ENCODE results near the gene GAN.

Gene GAN

DNA sequence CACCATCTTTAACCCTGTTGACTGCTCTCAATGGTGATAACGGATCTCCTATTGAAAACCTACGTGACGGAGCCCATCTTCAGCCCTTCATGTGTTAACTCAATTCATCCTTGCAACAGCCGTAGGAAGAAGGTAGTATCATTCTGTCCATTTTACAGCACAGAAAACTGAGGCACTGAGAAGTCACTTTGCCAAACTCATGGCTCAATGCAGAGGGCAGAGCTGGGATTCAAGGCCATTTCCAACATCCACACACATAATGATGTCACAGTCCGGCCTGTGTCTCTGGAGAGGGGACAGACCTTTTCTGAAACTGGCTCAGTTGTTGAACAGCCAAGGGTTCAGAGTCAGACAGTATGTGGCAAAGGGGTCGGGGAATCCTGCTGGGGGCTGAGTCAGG, 77.2 kb downstream of the GAN start:
- no peaks in the 10 kb centered on the region for H3K9me3 ChIP-seq (ENCODE audit: control insufficient read depth in 2 of 2, low read length in 2 of 2)
- H3K4me1 ChIP-seq (ENCODE audit: control insufficient read depth in 2 of 2, insufficient read depth in 2 of 2, low read length in 2 of 2), result no peaks in the 10 kb centered on the region
- peaks cover 15 to 18% of the 10 kb centered on the region in 2 donors for H3K36me3 ChIP-seq (ENCODE audit: control insufficient read depth in 2 of 2, insufficient read depth in 2 of 2, low read length in 2 of 2)
- no peaks in the 10 kb centered on the region for H3K27me3 ChIP-seq (ENCODE audit: control insufficient read depth in 2 of 2, insufficient read depth in 2 of 2, low read length in 2 of 2)
- H3K9ac ChIP-seq (ENCODE audit: low read depth in 1 of 2, low read length in 2 of 2), result no peak overlapping the region
- H3K4me3 ChIP-seq (ENCODE audit: low read length in 2 of 2), result no peak overlapping the region
- H3K27ac ChIP-seq (ENCODE audit: low read depth in 2 of 2, low read length in 2 of 2), result no peak overlapping the region

DNA sequence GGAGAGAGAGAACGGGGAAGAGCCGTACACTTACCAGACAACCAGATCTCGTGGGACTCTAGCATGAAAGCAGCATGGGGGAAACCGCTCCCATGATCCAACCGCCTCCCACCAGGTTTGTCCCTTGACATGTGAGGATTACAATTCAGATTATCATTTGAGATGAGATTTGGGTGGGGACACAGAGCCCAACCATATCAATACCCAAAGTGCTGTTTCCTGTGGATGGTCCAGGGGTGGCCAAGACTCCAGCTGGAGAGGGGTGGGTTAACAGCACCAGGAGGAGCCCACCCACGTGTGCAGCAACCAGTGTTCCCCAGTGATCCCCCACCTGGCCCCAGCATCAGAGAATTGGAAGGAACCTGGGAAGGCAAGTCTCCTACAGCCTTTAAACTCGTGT, 79.7 kb downstream of the GAN start:
- Histone ChIP-seq H3K4me3 (ENCODE audit: low read length in 2 of 2) (no peak overlapping the region), H3K27me3 (ENCODE audit: control insufficient read depth in 2 of 2, insufficient read depth in 2 of 2, low read length in 2 of 2) (no peaks in the 10 kb centered on the region), H3K36me3 (ENCODE audit: control insufficient read depth in 2 of 2, insufficient read depth in 2 of 2, low read length in 2 of 2) (peaks cover 10 to 11% of the 10 kb centered on the region in 2 donors), H3K27ac (ENCODE audit: low read depth in 2 of 2, low read length in 2 of 2) (no peak overlapping the region), H3K4me1 (ENCODE audit: control insufficient read depth in 2 of 2, insufficient read depth in 2 of 2, low read length in 2 of 2) (no peaks in the 10 kb centered on the region), H3K9ac (ENCODE audit: low read depth in 1 of 2, low read length in 2 of 2) (no peak overlapping the region), H3K9me3 (ENCODE audit: control insufficient read depth in 2 of 2, low read length in 2 of 2) (no peaks in the 10 kb centered on the region)

DNA sequence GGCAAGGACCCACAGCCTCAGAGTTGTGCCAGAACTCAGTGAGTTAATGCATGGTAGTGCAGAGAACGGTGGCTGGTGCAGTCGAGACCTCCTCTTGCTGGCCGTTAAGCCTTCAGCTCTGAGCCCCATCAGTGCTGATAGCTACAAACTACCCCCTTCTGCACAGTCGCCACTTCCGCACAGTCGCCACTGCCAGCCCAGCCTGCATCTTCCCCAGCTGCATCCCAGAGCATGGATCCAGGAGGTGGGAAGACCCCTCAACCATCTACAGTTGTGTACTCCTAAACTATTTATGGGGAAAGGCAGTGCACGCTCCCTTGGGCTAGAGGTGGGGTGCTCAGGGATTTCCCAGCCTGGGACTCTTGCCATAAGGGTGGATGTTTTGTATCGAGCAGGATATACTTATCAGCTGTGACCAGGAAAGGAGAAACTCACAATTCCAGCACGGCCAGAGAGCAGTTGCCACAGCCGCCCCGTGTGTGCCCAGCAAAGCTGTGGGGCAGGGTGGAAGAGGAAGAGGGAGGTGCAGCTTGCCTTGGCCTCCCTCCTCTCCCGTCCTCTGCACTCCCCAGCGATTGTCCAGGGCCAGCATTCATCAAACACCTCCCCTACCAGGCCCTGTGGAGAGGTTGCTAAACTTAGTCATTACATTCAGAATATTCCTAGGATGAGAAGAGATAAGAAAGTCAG, 80.3 kb downstream of the GAN start:
- Histone ChIP-seq H3K9ac (ENCODE audit: low read depth in 1 of 2, low read length in 2 of 2) (no peak overlapping the region), H3K4me3 (ENCODE audit: low read length in 2 of 2) (no peak overlapping the region), H3K36me3 (ENCODE audit: control insufficient read depth in 2 of 2, insufficient read depth in 2 of 2, low read length in 2 of 2) (peaks cover 8 to 10% of the 10 kb centered on the region in 2 donors), H3K4me1 (ENCODE audit: control insufficient read depth in 2 of 2, insufficient read depth in 2 of 2, low read length in 2 of 2) (no peaks in the 10 kb centered on the region), H3K27ac (ENCODE audit: low read depth in 2 of 2, low read length in 2 of 2) (no peak overlapping the region), H3K9me3 (ENCODE audit: control insufficient read depth in 2 of 2, low read length in 2 of 2) (no peaks in the 10 kb centered on the region), H3K27me3 (ENCODE audit: control insufficient read depth in 2 of 2, insufficient read depth in 2 of 2, low read length in 2 of 2) (no peaks in the 10 kb centered on the region)

DNA sequence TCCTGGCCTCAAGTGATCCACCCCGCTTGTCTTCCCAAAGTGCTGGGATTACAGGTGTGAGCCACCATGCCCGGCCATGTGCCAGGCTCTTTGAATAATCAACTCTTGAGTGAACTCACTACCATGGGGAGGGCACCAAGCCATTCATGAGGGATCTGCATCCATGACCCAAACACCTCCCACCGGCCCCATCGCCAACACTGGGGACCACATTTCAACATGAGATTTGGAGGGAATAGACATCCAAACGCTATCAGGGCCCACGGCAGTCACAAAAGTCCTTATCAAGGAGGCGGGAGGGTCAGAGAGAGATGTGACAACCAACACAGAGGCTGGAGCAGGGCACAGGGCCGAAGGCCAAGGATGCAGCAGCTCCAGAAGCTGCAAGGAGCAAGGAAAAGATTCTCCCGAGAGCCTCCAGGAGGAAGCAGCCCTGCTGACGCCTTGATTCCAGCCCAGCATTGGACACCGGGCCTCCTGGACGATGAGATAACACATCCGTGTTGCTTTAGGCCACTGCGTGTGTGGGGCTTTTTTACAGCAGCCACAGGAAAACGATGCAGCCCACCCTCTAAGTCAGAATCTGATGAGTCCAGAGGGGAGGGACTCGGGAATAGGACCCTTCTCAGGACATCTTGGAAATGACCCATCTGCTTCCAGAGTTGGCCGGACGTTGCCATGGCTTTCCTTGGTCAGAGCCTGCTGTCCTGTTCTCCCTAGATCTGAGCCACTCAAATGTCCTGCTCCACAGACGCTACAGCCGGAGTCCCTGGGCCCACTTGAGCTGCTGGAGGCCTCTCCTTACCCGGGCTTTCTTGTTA, 82.5 kb downstream of the GAN start:
- Histone ChIP-seq H3K4me1 (ENCODE audit: control insufficient read depth in 2 of 2, insufficient read depth in 2 of 2, low read length in 2 of 2) (no peaks in the 10 kb centered on the region), H3K36me3 (ENCODE audit: control insufficient read depth in 2 of 2, insufficient read depth in 2 of 2, low read length in 2 of 2) (peaks cover 0 to under 1% of the 10 kb centered on the region in 2 donors), H3K4me3 (ENCODE audit: low read length in 2 of 2) (no peak overlapping the region), H3K27me3 (ENCODE audit: control insufficient read depth in 2 of 2, insufficient read depth in 2 of 2, low read length in 2 of 2) (no peaks in the 10 kb centered on the region), H3K9ac (ENCODE audit: low read depth in 1 of 2, low read length in 2 of 2) (no peak overlapping the region), H3K27ac (ENCODE audit: low read depth in 2 of 2, low read length in 2 of 2) (no peak overlapping the region), H3K9me3 (ENCODE audit: control insufficient read depth in 2 of 2, low read length in 2 of 2) (no peaks in the 10 kb centered on the region)

DNA sequence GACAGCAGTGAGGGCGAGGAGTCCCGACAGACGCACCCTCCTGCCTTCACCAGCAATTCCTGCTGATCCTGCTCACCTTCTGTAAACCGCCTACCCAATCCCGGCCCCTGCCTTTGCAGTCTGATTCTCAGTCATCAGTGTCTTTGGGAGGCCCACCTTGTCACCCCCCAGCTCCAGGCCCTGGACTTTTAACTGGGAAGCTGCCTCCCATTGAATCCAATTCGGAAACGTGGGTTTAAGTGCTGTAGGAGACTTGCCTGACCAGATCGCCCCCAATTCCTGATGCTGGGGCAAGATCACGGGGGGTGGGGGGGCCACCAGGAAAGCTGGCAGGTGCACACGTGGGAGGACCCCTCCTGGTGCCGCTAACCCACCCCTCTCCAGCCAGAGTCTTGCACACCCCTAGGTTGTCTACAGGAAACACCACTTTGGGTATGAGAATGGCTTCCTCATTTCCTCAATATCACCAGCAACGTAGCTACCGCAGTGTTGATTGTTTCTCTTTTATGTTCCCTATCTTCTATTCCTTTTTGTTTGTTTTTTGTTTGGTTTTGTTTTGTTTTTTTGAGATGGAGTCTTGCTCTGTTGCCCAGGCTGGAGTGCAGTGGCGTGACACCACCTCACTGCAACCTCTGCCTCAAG, 83.2 kb downstream of the GAN start:
- no peaks in the 10 kb centered on the region for H3K27me3 ChIP-seq (ENCODE audit: control insufficient read depth in 2 of 2, insufficient read depth in 2 of 2, low read length in 2 of 2)
- H3K4me1 ChIP-seq (ENCODE audit: control insufficient read depth in 2 of 2, insufficient read depth in 2 of 2, low read length in 2 of 2), result no peaks in the 10 kb centered on the region
- H3K9ac ChIP-seq (ENCODE audit: low read depth in 1 of 2, low read length in 2 of 2), result no peak overlapping the region
- no peak overlapping the region for H3K27ac ChIP-seq (ENCODE audit: low read depth in 2 of 2, low read length in 2 of 2)
- H3K9me3 ChIP-seq (ENCODE audit: control insufficient read depth in 2 of 2, low read length in 2 of 2), result no peaks in the 10 kb centered on the region
- no peak overlapping the region for H3K4me3 ChIP-seq (ENCODE audit: low read length in 2 of 2)
- H3K36me3 ChIP-seq (ENCODE audit: control insufficient read depth in 2 of 2, insufficient read depth in 2 of 2, low read length in 2 of 2), result no peaks in the 10 kb centered on the region

DNA sequence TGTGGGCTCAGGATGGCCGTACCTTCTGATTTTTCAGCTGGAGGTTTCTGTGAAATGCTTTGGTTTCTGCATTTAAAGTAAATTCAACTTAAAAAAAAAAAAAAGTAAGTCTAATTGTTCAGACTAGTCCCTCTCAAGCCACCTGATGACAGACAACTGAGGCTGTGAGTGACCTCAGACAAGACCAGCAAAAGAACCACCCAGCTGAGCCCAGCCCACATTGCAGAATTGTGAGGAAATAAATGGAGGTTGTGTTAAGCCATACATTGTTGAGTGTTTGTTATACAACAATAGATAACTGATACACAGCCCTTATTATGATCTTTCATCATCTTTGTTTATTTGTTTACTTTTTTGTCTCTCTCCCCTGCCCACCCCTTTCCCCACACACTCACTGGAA, 85.1 kb downstream of the GAN start:
- H3K36me3 ChIP-seq (ENCODE audit: control insufficient read depth in 2 of 2, insufficient read depth in 2 of 2, low read length in 2 of 2), result no peaks in the 10 kb centered on the region
- H3K9me3 ChIP-seq (ENCODE audit: control insufficient read depth in 2 of 2, low read length in 2 of 2), result no peaks in the 10 kb centered on the region
- no peak overlapping the region for H3K9ac ChIP-seq (ENCODE audit: low read depth in 1 of 2, low read length in 2 of 2)
- no peak overlapping the region for H3K27ac ChIP-seq (ENCODE audit: low read depth in 2 of 2, low read length in 2 of 2)
- no peaks in the 10 kb centered on the region for H3K27me3 ChIP-seq (ENCODE audit: control insufficient read depth in 2 of 2, insufficient read depth in 2 of 2, low read length in 2 of 2)
- H3K4me1 ChIP-seq (ENCODE audit: control insufficient read depth in 2 of 2, insufficient read depth in 2 of 2, low read length in 2 of 2), result peaks cover 4 to 5% of the 10 kb centered on the region in 2 donors
- H3K4me3 ChIP-seq (ENCODE audit: low read length in 2 of 2), result no peak overlapping the region

DNA sequence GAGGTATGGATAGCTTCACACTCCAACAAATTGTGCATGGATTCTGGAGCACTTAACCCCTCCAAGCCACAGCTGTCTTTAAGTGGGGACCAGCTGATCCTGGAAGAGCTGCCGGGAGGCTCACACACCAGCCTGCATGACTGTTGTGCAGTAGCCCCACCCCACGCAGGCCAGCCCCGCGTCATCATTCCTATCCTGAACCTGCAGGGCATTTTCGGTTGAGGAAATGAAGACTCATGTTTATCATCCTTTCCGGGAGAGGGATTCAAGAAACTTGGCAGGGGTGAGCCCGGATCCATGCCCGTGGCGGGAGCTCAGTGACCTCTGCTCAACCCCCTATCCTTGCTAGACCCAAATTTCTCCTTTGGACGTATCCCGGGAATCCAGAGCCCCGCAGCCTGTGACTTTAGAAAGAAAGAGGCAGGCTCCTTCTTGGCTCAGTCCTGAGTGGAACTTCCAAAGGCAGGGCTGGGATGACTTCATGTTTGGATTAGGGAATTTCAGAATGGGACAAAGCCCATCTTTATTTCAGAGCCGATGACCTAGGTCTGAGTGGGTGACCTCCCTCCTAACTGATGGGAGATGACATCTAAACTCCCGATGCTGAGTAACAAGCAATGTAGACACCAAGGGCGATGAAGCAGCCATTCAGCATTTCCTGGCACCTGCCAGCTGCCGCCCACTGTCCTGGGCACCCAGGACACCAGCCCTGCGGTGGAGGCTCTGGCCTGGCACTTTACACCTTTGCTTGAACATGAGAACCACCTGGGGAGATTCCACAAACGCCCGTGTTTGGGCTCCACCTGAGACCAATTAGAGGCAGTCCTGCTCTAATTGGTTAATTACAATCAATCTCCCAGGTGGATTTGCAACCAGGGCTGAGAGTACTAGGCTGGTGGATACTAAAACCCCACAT, 86.5 kb downstream of the GAN start:
- H3K9me3 ChIP-seq (ENCODE audit: control insufficient read depth in 2 of 2, low read length in 2 of 2), result no peaks in the 10 kb centered on the region
- H3K4me1 ChIP-seq (ENCODE audit: control insufficient read depth in 2 of 2, insufficient read depth in 2 of 2, low read length in 2 of 2), result peaks cover 5 to 7% of the 10 kb centered on the region in 2 donors
- no peaks in the 10 kb centered on the region for H3K27me3 ChIP-seq (ENCODE audit: control insufficient read depth in 2 of 2, insufficient read depth in 2 of 2, low read length in 2 of 2)
- no peaks in the 10 kb centered on the region for H3K36me3 ChIP-seq (ENCODE audit: control insufficient read depth in 2 of 2, insufficient read depth in 2 of 2, low read length in 2 of 2)
- H3K9ac ChIP-seq (ENCODE audit: low read depth in 1 of 2, low read length in 2 of 2), result no peak overlapping the region
- no peak overlapping the region for H3K27ac ChIP-seq (ENCODE audit: low read depth in 2 of 2, low read length in 2 of 2)
- no peak overlapping the region for H3K4me3 ChIP-seq (ENCODE audit: low read length in 2 of 2)

DNA sequence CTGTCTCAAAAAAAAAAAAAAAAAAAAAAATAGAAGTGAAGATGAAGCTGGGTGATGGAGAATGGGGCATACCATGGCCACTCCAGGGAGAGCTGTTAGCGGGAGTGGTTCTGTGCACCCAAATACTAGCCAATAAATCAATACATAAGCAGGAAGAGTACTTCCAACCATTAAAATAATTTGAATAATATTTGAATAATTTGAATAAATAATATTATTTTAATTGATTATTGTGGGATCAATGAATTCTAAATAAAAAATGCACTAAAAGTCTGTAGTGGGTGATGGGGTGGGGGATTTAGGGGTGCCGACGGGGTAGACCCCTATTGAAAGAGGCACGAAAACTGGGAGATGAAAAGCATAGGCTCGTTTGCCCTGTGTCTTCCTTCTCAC, 88.4 kb downstream of the GAN start:
- H3K27me3 ChIP-seq (ENCODE audit: control insufficient read depth in 2 of 2, insufficient read depth in 2 of 2, low read length in 2 of 2), result no peaks in the 10 kb centered on the region
- H3K4me3 ChIP-seq (ENCODE audit: low read length in 2 of 2), result no peak overlapping the region
- H3K36me3 ChIP-seq (ENCODE audit: control insufficient read depth in 2 of 2, insufficient read depth in 2 of 2, low read length in 2 of 2), result no peaks in the 10 kb centered on the region
- peaks cover 5 to 7% of the 10 kb centered on the region in 2 donors for H3K4me1 ChIP-seq (ENCODE audit: control insufficient read depth in 2 of 2, insufficient read depth in 2 of 2, low read length in 2 of 2)
- H3K9me3 ChIP-seq (ENCODE audit: control insufficient read depth in 2 of 2, low read length in 2 of 2), result no peaks in the 10 kb centered on the region
- no peak overlapping the region for H3K27ac ChIP-seq (ENCODE audit: low read depth in 2 of 2, low read length in 2 of 2)
- H3K9ac ChIP-seq (ENCODE audit: low read depth in 1 of 2, low read length in 2 of 2), result no peak overlapping the region

DNA sequence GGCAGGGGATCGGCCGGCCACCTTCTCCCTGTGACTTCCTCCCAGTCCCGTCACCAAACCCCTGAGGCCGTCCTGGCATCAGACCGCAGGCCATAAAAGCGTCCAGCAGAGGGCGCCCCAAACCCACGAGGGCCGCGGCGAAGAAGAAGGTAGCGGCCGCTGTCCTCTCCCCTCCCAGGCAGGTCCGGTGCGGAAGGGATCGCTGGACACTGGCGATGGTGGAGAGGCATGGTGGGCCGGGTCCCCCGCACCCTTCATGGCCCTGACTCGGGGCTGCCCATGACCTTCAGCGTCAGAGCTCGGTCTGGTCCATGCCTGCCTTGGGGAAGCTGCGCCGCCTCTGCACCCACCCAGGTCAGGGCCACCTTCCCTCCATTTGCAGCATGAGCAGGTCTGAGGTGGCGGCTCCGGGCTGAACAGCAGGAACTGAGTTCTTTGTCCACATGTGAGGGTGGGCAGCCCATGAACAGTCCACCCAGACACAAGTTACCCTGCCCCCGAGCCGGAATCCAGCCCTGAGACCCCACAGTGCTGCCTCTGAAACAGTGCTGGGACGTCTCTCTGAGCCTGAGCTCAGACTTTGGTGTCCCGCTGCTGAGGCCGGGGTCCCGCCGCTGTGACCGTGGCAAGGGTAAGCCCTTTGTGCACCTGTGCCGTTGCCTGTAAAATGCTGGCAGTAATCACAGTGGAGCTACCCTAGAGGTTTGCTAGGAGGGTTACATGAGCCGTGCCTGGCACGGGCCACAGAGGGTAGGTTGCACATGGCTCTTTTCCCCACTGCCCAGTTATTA, 89.0 kb downstream of the GAN start:
- Histone ChIP-seq H3K9ac (ENCODE audit: low read depth in 1 of 2, low read length in 2 of 2) (peak overlapping the region in 1 of 2 donors; percentile 26), H3K27ac (ENCODE audit: low read depth in 2 of 2, low read length in 2 of 2) (no peak overlapping the region), H3K27me3 (ENCODE audit: control insufficient read depth in 2 of 2, insufficient read depth in 2 of 2, low read length in 2 of 2) (no peaks in the 10 kb centered on the region), H3K36me3 (ENCODE audit: control insufficient read depth in 2 of 2, insufficient read depth in 2 of 2, low read length in 2 of 2) (no peaks in the 10 kb centered on the region), H3K9me3 (ENCODE audit: control insufficient read depth in 2 of 2, low read length in 2 of 2) (no peaks in the 10 kb centered on the region), H3K4me3 (ENCODE audit: low read length in 2 of 2) (peak overlapping the region; percentile 56 to 63), H3K4me1 (ENCODE audit: control insufficient read depth in 2 of 2, insufficient read depth in 2 of 2, low read length in 2 of 2) (peaks cover 5 to 7% of the 10 kb centered on the region in 2 donors)

All from mucosa of rectum (tissue), 2 donors.